Neural progenitor cell (in vitro differentiated cells): ENCODE measurements around the gene TMEM114. TPM values are rescaled to one million over a fixed set of nuclear protein-coding genes. Genes with fewer than 3 reads are reported as not detected.

Experiments
- DNase-seq: peaks from one replicate; pipeline ENCODE4 v3.0.0-alpha.2; 2016; ENCODE audit warnings: low spot score
- H2AFZ ChIP-seq: fragments of 200-600 bp; sonication (generic); replicated peaks from 2 replicates; pipeline ENCODE4 v1.6.1; 2016; ENCODE audit warnings: antibody characterized with exemption
- H3F3A ChIP-seq: fragments of 200-600 bp; sonication (generic); 2 replicates; pipeline ENCODE4 v1.6.1; 2016; ENCODE audit warnings: antibody characterized with exemption, low read depth
- H3K27ac ChIP-seq: fragments of 200-600 bp; sonication (generic); 2 replicates; pipeline ENCODE4 v1.5.1; 2016; ENCODE audit warnings: mild to moderate bottlenecking
- H3K27me3 ChIP-seq: fragments of 200-600 bp; sonication (generic); 2 replicates; pipeline ENCODE4 v1.6.1; 2016; ENCODE audit warnings: mild to moderate bottlenecking, moderate library complexity
- H3K36me3 ChIP-seq: fragments of 200-600 bp; sonication (generic); 2 replicates; pipeline ENCODE4 v1.5.1; 2016
- H3K4me1 ChIP-seq: fragments of 200-600 bp; sonication (generic); 2 replicates; pipeline ENCODE4 v1.6.1; 2016; ENCODE audit warnings: mixed run types
- H3K4me2 ChIP-seq: fragments of 200-600 bp; sonication (generic); 2 replicates; pipeline ENCODE4 v1.6.1; 2016
- H3K4me3 ChIP-seq: fragments of 200-600 bp; sonication (generic); 2 replicates; pipeline ENCODE4 v1.5.1; 2016
- H3K79me2 ChIP-seq: fragments of 200-600 bp; sonication (generic); 2 replicates; pipeline ENCODE4 v1.6.1; 2016; ENCODE audit warnings: low read depth
- H3K9ac ChIP-seq: fragments of 200-600 bp; sonication (generic); 2 replicates; pipeline ENCODE4 v1.6.1; 2016
- H3K9me3 ChIP-seq: fragments of 200-600 bp; sonication (generic); 2 replicates; pipeline ENCODE4 v1.5.1; 2016; ENCODE audit warnings: low read depth
- H4K20me1 ChIP-seq: fragments of 200-600 bp; sonication (generic); 2 replicates; pipeline ENCODE4 v1.6.1; 2016; ENCODE audit warnings: low read depth
- H3K27ac Mint-ChIP-seq: 3 replicates; pipeline ENCODE4 v1.8.0; 2021; ENCODE audit warnings: mixed read lengths
- H3K27me3 Mint-ChIP-seq: 2 replicates; pipeline ENCODE4 v1.8.0; 2022; ENCODE audit warnings: low read depth, mild to moderate bottlenecking, inconsistent platforms, moderate library complexity, mixed read lengths; ENCODE audit not compliant: insufficient read depth
- H3K36me3 Mint-ChIP-seq: 3 replicates; pipeline ENCODE4 v1.8.0; 2021; ENCODE audit warnings: mixed read lengths
- H3K4me1 Mint-ChIP-seq: 3 replicates; pipeline ENCODE4 v1.8.0; 2021; ENCODE audit warnings: mixed read lengths
- H3K4me3 Mint-ChIP-seq: 3 replicates; pipeline ENCODE4 v1.8.0; 2021; ENCODE audit warnings: mild to moderate bottlenecking, moderate library complexity, mixed read lengths
- H3K9me3 Mint-ChIP-seq: 3 replicates; pipeline ENCODE4 v1.8.0; 2020; ENCODE audit warnings: mixed read lengths
- CTCF ChIP-seq: fragments of 200-600 bp; sonication (generic); IDR thresholded peaks from 2 replicates; pipeline ENCODE4 v1.5.1; 2017; ENCODE audit warnings: antibody characterized with exemption, mild to moderate bottlenecking
- EZH2 ChIP-seq: fragments of 200-600 bp; sonication (generic); IDR thresholded peaks from 2 replicates; pipeline ENCODE4 v1.6.1; 2017; ENCODE audit warnings: antibody characterized with exemption, mild to moderate bottlenecking, moderate library complexity
- EZH2phosphoT487 ChIP-seq: fragments of 200-600 bp; sonication (generic); IDR thresholded peaks from 2 replicates; pipeline ENCODE4 v1.6.1; 2017; ENCODE audit warnings: antibody characterized with exemption
- total RNA-seq: library from RNA; depleted of rRNA; stranded (reverse); fragments of >200 nt; gene quantifications from 2 replicates; pipeline ENCODE4 v1.2.3, GENCODE V29; 2015; ENCODE audit warnings: low replicate concordance

The TMEM114 gene
- total RNA-seq, 1 donor from 2014 or later = not detected

- Mint-ChIP-seq H3K4me3 (no peak overlapping the region), H3K4me1 (peaks cover 7% of the 10 kb centered on the region), H3K27me3 (peaks cover 30% of the 10 kb centered on the region), H3K36me3 (no peaks in the 10 kb centered on the region), H3K9me3 (no peaks in the 10 kb centered on the region), H3K27ac (no peak overlapping the region)
- Histone ChIP-seq H3F3A (peaks cover 13% of the 10 kb centered on the region), H4K20me1 (no peaks in the 10 kb centered on the region), H3K79me2 (no peaks in the 10 kb centered on the region), H3K4me3 (no peak overlapping the region), H3K27ac (no peak overlapping the region), H3K9ac (no peak overlapping the region), H3K4me2 (no peak overlapping the region), H3K9me3 (no peaks in the 10 kb centered on the region), H3K4me1 (peaks cover 6% of the 10 kb centered on the region), H3K27me3 (peaks cover 57% of the 10 kb centered on the region), H3K36me3 (no peaks in the 10 kb centered on the region), H2AFZ (no peak overlapping the region)
- DNase-seq = no peak
- no peak for TF ChIP-seq EZH2
- TF ChIP-seq CTCF = no peak
- no peak for TF ChIP-seq EZH2phosphoT487
Observed at GRCh38 chr16:8590811-8591210, 500 bp upstream of the TMEM114 start.

DNA sequence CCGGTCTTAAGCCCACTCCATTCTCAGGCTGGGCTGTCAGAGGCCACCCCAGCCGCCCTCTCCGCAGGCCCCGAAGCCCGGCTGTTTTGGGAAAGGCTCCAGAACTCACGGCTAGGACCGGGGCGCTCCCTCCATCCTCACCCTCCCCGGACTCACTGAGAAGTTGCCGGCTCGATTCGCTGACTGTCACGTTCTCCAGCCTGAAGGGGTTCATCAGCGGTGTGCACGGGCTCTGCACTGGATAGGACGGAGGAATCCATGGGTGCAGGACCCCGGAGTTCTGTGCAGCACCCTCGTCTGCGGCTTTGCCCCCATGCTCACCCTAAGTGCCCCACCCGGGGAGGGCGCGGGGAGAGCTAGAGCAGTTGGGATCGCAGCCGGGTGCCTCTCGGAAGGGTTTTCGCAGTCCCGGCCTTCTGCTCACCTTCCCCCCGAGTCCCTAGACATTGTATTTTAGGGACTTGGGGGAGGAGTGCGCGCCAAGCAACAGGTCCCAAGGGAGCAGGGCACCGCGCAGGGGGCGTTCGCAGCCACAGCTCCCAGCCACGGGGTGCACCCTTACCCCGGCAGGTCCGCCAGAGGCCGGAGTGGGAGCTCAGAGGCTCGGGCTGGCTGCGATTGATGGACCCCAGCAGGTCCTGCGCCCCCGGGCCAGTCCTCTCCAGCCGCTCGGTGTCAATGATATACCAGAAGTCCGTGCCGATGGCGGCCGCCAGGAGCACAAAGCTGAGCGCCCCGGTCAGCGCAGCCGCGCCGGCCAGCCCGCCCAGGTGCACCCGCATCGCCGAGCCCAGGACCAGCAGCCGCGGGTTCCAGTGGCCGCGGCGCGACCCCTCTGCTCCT, 1.0 kb downstream of the TMEM114 start:
- peaks cover 6% of the 10 kb centered on the region for H3K4me1 ChIP-seq
- Mint-ChIP-seq H3K9me3 (no peaks in the 10 kb centered on the region), H3K36me3 (no peaks in the 10 kb centered on the region), H3K4me1 (peaks cover 7% of the 10 kb centered on the region), H3K27ac (no peak overlapping the region), H3K4me3 (peak overlapping the region; percentile 65), H3K27me3 (peaks cover 31% of the 10 kb centered on the region)
- no peaks in the 10 kb centered on the region for H4K20me1 ChIP-seq
- no peak for TF ChIP-seq EZH2phosphoT487
- TF ChIP-seq EZH2 = peak; percentile 39
- peak; percentile 39 for TF ChIP-seq CTCF
- no peak overlapping the region for H3K9ac ChIP-seq
- H2AFZ ChIP-seq = peak overlapping the region; percentile 83
- H3F3A ChIP-seq = peaks cover 13% of the 10 kb centered on the region
- peak; percentile 77 for DNase-seq
- no peaks in the 10 kb centered on the region for H3K9me3 ChIP-seq
- H3K4me3 ChIP-seq = peak overlapping the region; percentile 55
- no peak overlapping the region for H3K27ac ChIP-seq
- peak overlapping the region; percentile 88 for H3K4me2 ChIP-seq
- no peaks in the 10 kb centered on the region for H3K79me2 ChIP-seq
- peaks cover 57% of the 10 kb centered on the region for H3K27me3 ChIP-seq
- H3K36me3 ChIP-seq = no peaks in the 10 kb centered on the region

DNA sequence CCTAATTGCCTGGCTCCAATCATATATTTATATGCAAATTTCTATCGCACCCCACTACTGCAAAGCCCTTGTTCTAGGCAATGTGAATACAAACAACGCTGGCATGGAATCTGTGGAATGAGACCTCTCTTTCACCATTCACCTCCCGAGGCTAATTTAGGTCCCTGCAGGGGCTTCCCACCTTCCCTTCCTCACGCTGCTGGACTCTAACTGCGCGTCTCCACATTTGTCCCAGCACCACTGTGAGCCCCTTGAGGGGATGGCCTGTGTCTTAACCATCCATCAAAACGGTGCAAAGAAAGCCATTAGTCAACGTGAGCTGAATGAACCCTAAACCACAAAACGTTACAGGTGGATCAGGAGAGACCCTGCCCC, 1.6 kb downstream of the TMEM114 start:
- Histone ChIP-seq H2AFZ (peak overlapping the region; percentile 83), H3K27ac (no peak overlapping the region), H3K79me2 (no peaks in the 10 kb centered on the region), H3K4me1 (peaks cover 6% of the 10 kb centered on the region), H3K36me3 (no peaks in the 10 kb centered on the region), H3K9me3 (no peaks in the 10 kb centered on the region), H3K9ac (no peak overlapping the region), H3K4me2 (peak overlapping the region; percentile 88), H3K4me3 (peak overlapping the region; percentile 55), H3K27me3 (peaks cover 57% of the 10 kb centered on the region), H4K20me1 (no peaks in the 10 kb centered on the region), H3F3A (peaks cover 13% of the 10 kb centered on the region)
- Mint-ChIP-seq H3K4me3 (peak overlapping the region; percentile 52), H3K36me3 (no peaks in the 10 kb centered on the region), H3K9me3 (no peaks in the 10 kb centered on the region), H3K27me3 (peaks cover 31% of the 10 kb centered on the region), H3K27ac (no peak overlapping the region), H3K4me1 (peaks cover 7% of the 10 kb centered on the region)
- peak; percentile 71 for DNase-seq
- TF ChIP-seq EZH2phosphoT487 = no peak
- no peak for TF ChIP-seq EZH2
- no peak for TF ChIP-seq CTCF
